ENCODE data around the gene MGAT4D.
"Not testable (repeated sequence)": the region's sequence is repeated elsewhere in the genome, so short reads cannot be mapped to it uniquely, and the experiment has no call there.

Gene MGAT4D

GRCh38 chr4:140439644-140440142 is 58.4 kb downstream of the MGAT4D start:
- no peak for DNase-seq (ENCODE audit: low read depth)

- peak; percentile 3 for DNase-seq (ENCODE audit: low read depth)
These were observed 70.1 kb downstream of the MGAT4D start for GRCh38 chr4:140427919-140428471.

DNA sequence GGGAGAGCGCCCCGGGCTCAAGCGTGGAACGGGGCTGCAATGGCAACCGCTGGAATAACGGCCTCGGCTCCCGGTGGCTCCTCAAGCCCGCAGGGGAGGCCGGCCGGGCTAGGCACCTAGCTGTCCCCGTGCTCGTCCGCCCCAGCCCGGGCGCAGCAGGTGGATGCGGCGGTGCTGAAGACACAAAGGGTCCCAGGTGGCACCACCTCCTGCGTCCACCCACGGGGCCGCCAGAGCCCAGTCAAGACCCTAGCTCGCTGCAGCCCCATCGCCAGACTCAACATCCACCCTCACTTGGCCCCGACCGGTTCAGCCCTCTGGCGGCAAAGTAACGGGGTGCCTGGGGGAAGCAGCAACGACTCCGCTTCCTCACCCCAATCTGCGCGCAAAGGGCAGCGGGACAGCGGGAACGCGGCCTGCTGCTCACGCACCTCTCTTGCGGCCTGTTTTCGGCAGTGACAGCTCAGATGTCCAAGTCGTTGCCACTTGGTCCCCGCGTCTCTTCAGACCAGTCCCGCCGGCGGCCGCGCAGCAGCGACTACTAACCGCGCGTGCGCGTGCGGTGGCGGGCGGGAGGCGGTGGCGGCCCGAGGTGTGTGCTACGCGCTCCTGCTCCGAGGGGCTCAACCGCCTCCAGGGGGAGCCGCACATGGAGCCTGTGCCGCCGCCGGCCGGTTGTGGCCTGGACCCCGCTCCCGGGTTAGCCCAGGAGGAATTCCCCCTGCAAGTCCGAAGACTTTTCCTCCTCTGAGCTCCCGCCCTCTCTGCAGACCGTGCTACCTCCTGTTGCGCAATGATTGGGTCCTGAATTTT is 70.8 kb downstream of the MGAT4D start, which contains the start of gene CLGN:
TSS of gene CLGN (minus strand) at position 543 of the 813 bp plus-strand sequence. CDS start 14,570 bp downstream, outside the sequence.
- DNase-seq (ENCODE audit: low read depth): peak; percentile 54

DNA sequence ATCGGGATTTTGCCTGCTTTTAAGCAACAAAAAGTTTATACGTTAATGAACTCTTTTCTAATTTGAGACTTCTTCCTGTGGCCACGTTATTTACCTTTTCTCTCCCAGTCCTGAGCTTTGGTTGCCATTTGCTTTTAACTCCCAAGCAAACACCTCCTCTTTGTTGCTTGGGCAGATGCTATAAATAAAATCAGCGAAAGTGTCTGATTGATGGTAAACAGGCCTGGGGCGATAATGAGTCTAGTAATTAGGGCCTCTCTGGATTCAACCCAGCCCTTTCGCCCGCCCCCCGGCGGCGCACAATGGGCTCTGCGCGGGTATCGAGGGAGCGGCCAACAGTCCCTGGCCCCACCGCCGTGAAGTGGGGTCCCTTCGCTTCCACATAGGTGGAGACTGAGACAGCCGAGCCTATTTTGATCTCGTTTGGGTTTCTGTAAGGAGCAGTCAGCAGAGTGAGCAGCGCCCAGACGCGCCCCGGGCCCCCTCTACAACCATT is 71.4 kb downstream of the MGAT4D start:
- DNase-seq (ENCODE audit: low read depth): no peak

DNA sequence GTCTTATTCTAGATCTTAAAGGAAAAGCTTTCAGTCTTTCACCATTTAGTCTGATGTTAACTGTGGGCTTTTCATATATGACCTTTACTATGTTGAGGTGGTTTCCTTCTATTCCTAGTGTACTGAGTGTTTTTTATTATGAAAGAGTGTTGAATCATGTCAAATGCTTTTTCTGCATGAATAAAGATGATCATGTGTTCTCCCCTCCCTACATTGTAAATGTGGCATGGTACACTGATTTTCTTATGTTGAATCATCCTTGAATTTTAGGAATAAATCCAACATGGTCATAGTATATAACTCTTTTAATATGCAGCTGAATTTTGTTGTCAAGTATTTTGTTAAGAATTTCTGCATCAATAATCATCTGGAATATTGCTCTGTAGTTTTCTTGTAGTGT is 75.0 kb downstream of the MGAT4D start:
- DNase-seq (ENCODE audit: low read depth): peak; percentile 14

DNA sequence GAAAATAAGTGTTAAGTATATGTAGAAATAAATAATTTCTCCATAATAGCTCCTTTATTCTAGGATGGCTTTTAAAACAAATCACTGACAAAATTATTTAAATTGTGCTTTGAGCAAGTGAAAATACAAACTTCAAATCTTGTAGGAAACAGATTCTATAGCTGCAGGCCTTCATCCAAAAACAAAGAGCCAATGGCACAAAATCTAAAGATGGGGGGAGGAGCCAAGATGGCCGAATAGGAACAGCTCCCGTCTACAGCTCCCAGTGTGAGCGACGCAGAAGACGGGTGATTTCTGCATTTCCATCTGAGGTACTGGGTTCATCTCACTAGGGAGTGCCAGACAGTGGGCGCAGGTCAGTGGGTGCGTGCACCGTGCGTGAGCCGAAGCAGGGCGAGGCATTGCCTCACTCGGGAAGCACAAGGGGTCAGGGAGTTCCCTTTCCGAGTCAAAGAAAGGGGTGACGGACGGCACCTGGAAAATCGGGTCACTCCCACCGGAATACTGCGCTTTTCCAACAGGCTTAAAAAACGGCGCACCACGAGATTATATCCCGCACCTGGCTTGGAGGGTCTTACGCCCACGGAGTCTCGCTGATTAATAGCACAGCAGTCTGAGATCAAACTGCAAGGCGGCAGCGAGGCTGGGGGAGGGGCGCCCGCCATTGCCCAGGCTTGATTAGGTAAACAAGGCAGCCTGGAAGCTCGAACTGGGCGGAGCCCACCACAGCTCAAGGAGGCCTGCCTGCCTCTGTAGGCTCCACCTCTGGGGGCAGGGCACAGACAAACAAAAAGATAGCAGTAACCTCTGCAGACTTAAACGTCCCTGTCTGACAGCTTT is 84.7 kb downstream of the MGAT4D start:
- DNase-seq (ENCODE audit: low read depth): not testable (repeated sequence)

DNA sequence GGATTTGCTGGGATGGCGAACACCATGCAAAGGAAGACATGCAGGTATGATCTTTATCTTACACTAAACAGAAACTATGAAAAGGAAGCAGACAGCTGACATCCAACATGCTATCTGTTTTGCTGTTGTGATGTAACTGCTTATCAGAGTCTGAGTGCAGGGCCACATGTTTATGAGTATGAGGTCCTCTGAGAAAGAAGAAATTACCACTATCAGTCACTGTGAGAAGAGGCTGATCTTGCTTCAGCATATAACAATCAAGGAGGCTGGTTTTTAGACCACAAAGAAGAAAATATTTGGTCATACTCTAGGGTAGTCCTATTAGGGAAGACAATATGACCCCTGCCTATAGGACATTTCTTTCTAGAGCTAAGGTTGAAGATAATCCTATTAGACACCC is 89.1 kb downstream of the MGAT4D start:
- no peak for DNase-seq (ENCODE audit: low read depth)

GRCh38 chr4:140406292-140406691 is 91.8 kb downstream of the MGAT4D start:
- DNase-seq (ENCODE audit: low read depth): no peak

DNA sequence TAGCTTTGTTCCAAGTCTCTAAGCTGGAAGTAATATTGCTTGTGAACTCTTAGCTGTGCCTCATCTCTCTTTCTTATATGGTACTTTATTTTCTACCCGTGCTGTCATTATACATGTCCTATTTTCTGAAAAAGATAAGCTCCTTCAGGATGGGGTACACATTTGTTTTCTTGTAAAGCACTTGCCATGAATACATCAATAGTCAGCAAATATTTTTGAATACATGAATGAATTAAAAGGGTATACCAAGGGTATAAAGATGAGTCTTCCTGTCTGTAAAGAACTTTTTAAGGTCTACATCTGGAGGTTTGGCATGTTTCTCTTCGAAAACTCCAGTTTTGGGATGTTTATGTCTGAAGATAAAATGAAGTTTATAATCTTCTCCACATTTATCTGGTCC is 98.0 kb downstream of the MGAT4D start:
- DNase-seq (ENCODE audit: low read depth): no peak

GRCh38 chr4:140395668-140396067 is 102.4 kb downstream of the MGAT4D start:
- no peak for DNase-seq (ENCODE audit: low read depth)
